HepG2 (cell line): ENCODE measurements around the gene PGK2. TPM values are rescaled to one million over a fixed set of nuclear protein-coding genes. Genes with fewer than 3 reads are reported as not detected.

Experiments
- DNMT3B ChIP-seq: conservative IDR thresholded peaks from 2 replicates; pipeline ENCODE4 v1.6.1; 2016; ENCODE audit warnings: missing biosample characterization, control low read depth
- ELF1 ChIP-seq: sonication (generic); formaldehyde crosslinking; IDR thresholded peaks from 2 replicates; pipeline ENCODE4 v1.4.0; 2020; ENCODE audit warnings: missing genetic modification reagents
- JARID2 ChIP-seq: sonication (generic); formaldehyde crosslinking; IDR thresholded peaks from 2 replicates; pipeline ENCODE4 v1.8.1; 2023; ENCODE audit warnings: missing genetic modification reagents, inconsistent platforms; ENCODE audit not compliant: insufficient replicate concordance
- MIXL1 ChIP-seq: IDR thresholded peaks from 2 replicates; pipeline ENCODE4 v1.6.1; 2016
- SRY ChIP-seq: sonication (generic); formaldehyde crosslinking; IDR thresholded peaks from 2 replicates; pipeline ENCODE4 v1.8.0; 2022; ENCODE audit warnings: mild to moderate bottlenecking, missing genetic modification reagents
- ZBTB21 ChIP-seq: sonication (generic); formaldehyde crosslinking; IDR thresholded peaks from 2 replicates; pipeline ENCODE4 v1.4.0; 2020; ENCODE audit warnings: missing genetic modification reagents
- ZBTB7B ChIP-seq: sonication (generic); formaldehyde crosslinking; IDR thresholded peaks from 2 replicates; pipeline ENCODE4 v1.4.0; 2020; ENCODE audit warnings: missing genetic modification reagents
- ZNF333 ChIP-seq: sonication (generic); formaldehyde crosslinking; IDR thresholded peaks from 2 replicates; pipeline ENCODE4 v1.4.0; 2020; ENCODE audit warnings: mild to moderate bottlenecking, missing genetic modification reagents, borderline replicate concordance
- polyA plus RNA-seq, 8 experiments: library from polyadenylated mRNA; depleted of rRNA in 3 of 8; stranded (reverse) in 7 of 8; unstranded in 1 of 8; fragments of >200 nt; fragmentation: Illumina TruSeq in 4 of 8; extraction: Trizol in 4 of 8; gene quantifications; 2 replicates each; pipeline versions ENCODE4 v1.2.1 to v1.2.3, GENCODE V29; 2011 to 2016; ENCODE audit warnings: low read depth in 4 of 8, missing spikeins in 1 of 8, mixed read lengths in 1 of 8; ENCODE audit not compliant: insufficient read depth in 1 of 8
- total RNA-seq, 5 experiments: library from RNA; depleted of rRNA; stranded (reverse); fragments of >200 nt; fragmentation: Illumina TruSeq; extraction: Trizol; gene quantifications; 2 replicates each; pipeline ENCODE4 v1.2.3, GENCODE V29; 2016; ENCODE audit warnings: low read depth in 1 of 5
- TF ChIP-seq, protein P1 (sequence below): sonication (generic); formaldehyde crosslinking; conservative IDR thresholded peaks from 2 replicates; pipeline ENCODE4 v1.8.0; 2022; ENCODE audit warnings: mild to moderate bottlenecking, moderate library complexity, missing genetic modification reagents
- TF ChIP-seq, protein P2 (sequence below): sonication (generic); formaldehyde crosslinking; IDR thresholded peaks from 2 replicates; pipeline ENCODE4 v1.8.0; 2022; ENCODE audit warnings: missing genetic modification reagents, mild to moderate bottlenecking, borderline replicate concordance
- TF ChIP-seq, protein P3 (sequence below): sonication (generic); formaldehyde crosslinking; IDR thresholded peaks from 2 replicates; pipeline ENCODE4 v1.8.1; 2023; ENCODE audit warnings: mild to moderate bottlenecking, missing genetic modification reagents, borderline replicate concordance
- TF ChIP-seq, protein P4 (sequence below): IDR thresholded peaks from 2 replicates; pipeline ENCODE4 v1.6.1; 2012; ENCODE audit warnings: low read length, improper control_type of control experiment
- TF ChIP-seq, protein P5 (sequence below): sonication (generic); formaldehyde crosslinking; IDR thresholded peaks from 2 replicates; pipeline ENCODE4 v1.8.0; 2023; ENCODE audit warnings: mild to moderate bottlenecking, missing genetic modification reagents
- TF ChIP-seq, protein P6 (sequence below): sonication (generic); formaldehyde crosslinking; IDR thresholded peaks from 2 replicates; pipeline ENCODE4 v1.9.0; 2022; ENCODE audit warnings: low read depth, missing genetic modification reagents
- TF ChIP-seq, protein P7 (sequence below): IDR thresholded peaks from 2 replicates; pipeline ENCODE4 v1.6.1; 2018; ENCODE audit warnings: missing genetic modification reagents, mild to moderate bottlenecking, missing compliant biosample characterization
- TF ChIP-seq, protein P8 (sequence below): IDR thresholded peaks from 2 replicates; pipeline ENCODE4 v1.6.1; 2012; ENCODE audit warnings: inconsistent platforms
- TF ChIP-seq, protein P9 (sequence below): sonication (generic); formaldehyde crosslinking; IDR thresholded peaks from 2 replicates; pipeline ENCODE4 v1.4.0; 2020; ENCODE audit warnings: missing genetic modification reagents

The PGK2 gene
- total and polyA plus RNA-seq, 2 of the 13 experiments (the other 11 are each of a cell fraction or from before 2014, with no cell fraction given): not detected

DNA sequence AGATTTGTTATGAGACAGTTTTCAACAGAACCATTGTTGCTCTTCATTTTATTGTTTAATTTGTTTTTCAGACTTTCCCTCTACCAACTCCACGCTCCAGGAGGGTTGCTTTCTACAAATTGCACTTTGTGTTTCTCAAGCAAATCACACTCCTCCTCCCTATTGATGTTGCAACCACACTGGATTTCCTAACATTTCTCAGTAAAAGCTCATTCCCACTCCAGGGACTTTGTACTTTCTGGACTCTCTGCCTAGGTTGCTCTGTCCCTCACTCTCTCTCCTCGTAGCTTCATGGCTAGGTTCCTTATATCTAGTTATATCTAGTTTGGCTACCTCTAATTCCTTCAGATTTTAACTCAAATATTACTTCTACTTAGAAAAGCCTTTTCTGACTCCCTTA lies 20.3 kb downstream of the PGK2 start (continued):
- TF ChIP-seq, protein P1, sequence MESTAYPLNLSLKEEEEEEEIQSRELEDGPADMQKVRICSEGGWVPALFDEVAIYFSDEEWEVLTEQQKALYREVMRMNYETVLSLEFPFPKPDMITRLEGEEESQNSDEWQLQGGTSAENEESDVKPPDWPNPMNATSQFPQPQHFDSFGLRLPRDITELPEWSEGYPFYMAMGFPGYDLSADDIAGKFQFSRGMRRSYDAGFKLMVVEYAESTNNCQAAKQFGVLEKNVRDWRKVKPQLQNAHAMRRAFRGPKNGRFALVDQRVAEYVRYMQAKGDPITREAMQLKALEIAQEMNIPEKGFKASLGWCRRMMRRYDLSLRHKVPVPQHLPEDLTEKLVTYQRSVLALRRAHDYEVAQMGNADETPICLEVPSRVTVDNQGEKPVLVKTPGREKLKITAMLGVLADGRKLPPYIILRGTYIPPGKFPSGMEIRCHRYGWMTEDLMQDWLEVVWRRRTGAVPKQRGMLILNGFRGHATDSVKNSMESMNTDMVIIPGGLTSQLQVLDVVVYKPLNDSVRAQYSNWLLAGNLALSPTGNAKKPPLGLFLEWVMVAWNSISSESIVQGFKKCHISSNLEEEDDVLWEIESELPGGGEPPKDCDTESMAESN (CRISPR knock-in tag): no peak
- TF ChIP-seq, protein P2, sequence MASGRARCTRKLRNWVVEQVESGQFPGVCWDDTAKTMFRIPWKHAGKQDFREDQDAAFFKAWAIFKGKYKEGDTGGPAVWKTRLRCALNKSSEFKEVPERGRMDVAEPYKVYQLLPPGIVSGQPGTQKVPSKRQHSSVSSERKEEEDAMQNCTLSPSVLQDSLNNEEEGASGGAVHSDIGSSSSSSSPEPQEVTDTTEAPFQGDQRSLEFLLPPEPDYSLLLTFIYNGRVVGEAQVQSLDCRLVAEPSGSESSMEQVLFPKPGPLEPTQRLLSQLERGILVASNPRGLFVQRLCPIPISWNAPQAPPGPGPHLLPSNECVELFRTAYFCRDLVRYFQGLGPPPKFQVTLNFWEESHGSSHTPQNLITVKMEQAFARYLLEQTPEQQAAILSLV: no peak
- TF ChIP-seq, protein P3, sequence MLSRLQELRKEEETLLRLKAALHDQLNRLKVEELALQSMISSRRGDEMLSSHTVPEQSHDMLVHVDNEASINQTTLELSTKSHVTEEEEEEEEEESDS (CRISPR knock-in tag): no peak
- TF ChIP-seq DNMT3B (CRISPR knock-in tag) (no peak), ZNF333 (CRISPR knock-in tag) (no peak), JARID2 (CRISPR knock-in tag) (no peak), ZBTB7B (CRISPR knock-in tag) (0 out of 2 replicates have a peak, but pooled peaks have one; percentile 48), ELF1 (CRISPR knock-in tag) (no peak), SRY (CRISPR knock-in tag) (no peak), ZBTB21 (CRISPR knock-in tag) (no peak), MIXL1 (CRISPR knock-in tag) (peak; percentile 90)
- TF ChIP-seq, protein P4, sequence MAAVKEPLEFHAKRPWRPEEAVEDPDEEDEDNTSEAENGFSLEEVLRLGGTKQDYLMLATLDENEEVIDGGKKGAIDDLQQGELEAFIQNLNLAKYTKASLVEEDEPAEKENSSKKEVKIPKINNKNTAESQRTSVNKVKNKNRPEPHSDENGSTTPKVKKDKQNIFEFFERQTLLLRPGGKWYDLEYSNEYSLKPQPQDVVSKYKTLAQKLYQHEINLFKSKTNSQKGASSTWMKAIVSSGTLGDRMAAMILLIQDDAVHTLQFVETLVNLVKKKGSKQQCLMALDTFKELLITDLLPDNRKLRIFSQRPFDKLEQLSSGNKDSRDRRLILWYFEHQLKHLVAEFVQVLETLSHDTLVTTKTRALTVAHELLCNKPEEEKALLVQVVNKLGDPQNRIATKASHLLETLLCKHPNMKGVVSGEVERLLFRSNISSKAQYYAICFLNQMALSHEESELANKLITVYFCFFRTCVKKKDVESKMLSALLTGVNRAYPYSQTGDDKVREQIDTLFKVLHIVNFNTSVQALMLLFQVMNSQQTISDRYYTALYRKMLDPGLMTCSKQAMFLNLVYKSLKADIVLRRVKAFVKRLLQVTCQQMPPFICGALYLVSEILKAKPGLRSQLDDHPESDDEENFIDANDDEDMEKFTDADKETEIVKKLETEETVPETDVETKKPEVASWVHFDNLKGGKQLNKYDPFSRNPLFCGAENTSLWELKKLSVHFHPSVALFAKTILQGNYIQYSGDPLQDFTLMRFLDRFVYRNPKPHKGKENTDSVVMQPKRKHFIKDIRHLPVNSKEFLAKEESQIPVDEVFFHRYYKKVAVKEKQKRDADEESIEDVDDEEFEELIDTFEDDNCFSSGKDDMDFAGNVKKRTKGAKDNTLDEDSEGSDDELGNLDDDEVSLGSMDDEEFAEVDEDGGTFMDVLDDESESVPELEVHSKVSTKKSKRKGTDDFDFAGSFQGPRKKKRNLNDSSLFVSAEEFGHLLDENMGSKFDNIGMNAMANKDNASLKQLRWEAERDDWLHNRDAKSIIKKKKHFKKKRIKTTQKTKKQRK: no peak
- TF ChIP-seq, protein P5, sequence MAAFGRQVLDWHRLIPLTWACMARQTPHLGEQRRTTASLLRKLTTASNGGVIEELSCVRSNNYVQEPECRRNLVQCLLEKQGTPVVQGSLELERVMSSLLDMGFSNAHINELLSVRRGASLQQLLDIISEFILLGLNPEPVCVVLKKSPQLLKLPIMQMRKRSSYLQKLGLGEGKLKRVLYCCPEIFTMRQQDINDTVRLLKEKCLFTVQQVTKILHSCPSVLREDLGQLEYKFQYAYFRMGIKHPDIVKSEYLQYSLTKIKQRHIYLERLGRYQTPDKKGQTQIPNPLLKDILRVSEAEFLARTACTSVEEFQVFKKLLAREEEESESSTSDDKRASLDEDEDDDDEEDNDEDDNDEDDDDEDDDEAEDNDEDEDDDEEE (CRISPR knock-in tag): no peak
- TF ChIP-seq, protein P6, sequence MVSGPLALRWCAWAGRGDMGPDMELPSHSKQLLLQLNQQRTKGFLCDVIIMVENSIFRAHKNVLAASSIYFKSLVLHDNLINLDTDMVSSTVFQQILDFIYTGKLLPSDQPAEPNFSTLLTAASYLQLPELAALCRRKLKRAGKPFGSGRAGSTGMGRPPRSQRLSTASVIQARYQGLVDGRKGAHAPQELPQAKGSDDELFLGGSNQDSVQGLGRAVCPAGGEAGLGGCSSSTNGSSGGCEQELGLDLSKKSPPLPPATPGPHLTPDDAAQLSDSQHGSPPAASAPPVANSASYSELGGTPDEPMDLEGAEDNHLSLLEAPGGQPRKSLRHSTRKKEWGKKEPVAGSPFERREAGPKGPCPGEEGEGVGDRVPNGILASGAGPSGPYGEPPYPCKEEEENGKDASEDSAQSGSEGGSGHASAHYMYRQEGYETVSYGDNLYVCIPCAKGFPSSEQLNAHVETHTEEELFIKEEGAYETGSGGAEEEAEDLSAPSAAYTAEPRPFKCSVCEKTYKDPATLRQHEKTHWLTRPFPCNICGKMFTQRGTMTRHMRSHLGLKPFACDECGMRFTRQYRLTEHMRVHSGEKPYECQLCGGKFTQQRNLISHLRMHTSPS (CRISPR knock-in tag): no peak
- TF ChIP-seq, protein P7, sequence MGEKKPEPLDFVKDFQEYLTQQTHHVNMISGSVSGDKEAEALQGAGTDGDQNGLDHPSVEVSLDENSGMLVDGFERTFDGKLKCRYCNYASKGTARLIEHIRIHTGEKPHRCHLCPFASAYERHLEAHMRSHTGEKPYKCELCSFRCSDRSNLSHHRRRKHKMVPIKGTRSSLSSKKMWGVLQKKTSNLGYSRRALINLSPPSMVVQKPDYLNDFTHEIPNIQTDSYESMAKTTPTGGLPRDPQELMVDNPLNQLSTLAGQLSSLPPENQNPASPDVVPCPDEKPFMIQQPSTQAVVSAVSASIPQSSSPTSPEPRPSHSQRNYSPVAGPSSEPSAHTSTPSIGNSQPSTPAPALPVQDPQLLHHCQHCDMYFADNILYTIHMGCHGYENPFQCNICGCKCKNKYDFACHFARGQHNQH (CRISPR knock-in tag): 0 out of 2 replicates have a peak, but pooled peaks have one; percentile 27
- TF ChIP-seq, protein P8, sequence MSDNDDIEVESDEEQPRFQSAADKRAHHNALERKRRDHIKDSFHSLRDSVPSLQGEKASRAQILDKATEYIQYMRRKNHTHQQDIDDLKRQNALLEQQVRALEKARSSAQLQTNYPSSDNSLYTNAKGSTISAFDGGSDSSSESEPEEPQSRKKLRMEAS: peak; percentile 37; the same call in 1 of the 2 replicates
- TF ChIP-seq, protein P9, sequence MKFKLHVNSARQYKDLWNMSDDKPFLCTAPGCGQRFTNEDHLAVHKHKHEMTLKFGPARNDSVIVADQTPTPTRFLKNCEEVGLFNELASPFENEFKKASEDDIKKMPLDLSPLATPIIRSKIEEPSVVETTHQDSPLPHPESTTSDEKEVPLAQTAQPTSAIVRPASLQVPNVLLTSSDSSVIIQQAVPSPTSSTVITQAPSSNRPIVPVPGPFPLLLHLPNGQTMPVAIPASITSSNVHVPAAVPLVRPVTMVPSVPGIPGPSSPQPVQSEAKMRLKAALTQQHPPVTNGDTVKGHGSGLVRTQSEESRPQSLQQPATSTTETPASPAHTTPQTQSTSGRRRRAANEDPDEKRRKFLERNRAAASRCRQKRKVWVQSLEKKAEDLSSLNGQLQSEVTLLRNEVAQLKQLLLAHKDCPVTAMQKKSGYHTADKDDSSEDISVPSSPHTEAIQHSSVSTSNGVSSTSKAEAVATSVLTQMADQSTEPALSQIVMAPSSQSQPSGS (CRISPR knock-in tag): peak; percentile 86
